ENCODE data around the gene ASPDH.
"Not testable (repeated sequence)": the region's sequence is repeated elsewhere in the genome, so short reads cannot be mapped to it uniquely, and the experiment has no call there.

The ASPDH gene

DNA sequence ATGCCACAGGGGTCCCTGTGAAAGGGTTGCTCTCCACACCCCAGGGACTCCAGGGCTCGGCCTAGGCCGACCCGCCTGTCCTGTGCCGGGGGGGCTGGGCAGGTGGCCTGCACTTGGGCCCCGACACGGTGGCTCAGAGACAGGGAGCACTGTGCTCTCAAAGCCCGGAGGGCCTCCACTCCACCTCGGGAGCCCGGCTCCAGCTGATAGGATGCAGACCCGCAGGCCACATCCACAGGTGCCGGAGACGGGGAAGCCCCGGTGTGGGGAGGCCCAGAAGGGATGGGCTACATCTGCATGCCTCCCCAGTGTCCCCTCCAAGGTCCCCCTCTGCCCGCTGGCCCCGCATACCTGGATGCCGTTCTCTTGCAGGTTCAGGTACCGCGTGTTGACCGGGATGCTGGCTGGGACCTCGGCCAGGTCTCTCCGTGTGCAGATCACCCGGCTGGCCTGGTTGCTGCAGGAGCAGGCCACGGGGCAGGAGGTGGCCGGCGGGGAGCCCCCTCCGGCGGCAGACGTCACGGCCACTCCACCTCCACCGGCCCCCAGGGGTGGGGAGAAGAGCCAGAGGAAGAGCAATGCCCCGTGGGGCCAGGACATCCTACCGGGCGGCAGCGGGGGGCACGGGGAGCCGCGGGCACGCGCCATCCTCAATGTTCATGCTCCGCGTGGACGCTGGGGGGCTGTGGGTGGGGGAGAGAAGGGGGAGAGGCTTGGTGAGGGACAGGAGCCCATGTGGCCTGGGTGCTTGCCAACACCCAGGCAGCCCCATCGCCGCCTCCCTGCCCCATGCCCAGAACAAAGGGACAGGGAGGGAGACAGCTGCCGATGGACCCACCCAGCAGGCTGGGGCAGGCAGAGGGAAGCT lies 34.7 kb upstream of the ASPDH start:
- DNase-seq (ENCODE audit: extremely low spot score, insufficient read length, low read depth) (no peak), FAIRE-seq (no peak)

DNA sequence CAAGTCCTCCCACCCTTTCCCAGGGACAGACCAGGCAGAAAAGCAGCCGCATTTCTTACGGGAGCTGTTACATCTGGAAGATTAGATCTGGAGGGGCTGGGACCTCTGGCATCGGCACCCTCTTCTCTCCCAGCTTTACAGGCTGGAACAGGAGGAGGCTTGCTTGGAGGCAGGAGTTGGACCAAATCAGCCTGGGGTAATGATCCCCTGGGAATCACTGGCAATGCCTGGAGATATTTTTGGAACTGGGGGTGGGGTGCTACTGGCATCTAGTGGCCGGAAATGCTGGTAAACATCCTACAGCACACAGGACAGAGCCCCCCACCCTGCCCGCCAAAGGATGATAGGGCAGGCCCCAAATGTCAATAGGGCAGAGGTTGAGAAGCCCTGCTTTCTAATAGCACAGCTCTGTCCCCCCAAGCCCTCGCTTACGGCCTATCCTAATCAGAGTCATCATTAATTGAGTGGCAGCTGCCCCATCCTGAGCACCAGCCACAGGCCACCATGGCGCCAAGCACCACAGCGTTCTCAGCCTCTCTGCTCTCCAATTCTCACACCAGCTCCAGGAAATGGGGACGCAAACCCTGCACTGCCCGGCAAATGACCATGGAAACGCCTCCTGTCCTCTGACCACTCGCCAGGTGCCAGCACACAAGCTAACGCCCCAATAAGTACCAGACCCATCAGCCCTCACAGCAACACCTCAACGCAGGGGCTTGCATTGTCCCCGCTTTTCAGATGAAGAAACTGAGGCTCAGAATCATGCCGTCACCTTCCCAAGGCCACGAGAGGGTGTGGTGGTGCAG lies 33.9 kb upstream of the ASPDH start:
- FAIRE-seq (no peak), DNase-seq (ENCODE audit: extremely low spot score, insufficient read length, low read depth) (no peak)

DNA sequence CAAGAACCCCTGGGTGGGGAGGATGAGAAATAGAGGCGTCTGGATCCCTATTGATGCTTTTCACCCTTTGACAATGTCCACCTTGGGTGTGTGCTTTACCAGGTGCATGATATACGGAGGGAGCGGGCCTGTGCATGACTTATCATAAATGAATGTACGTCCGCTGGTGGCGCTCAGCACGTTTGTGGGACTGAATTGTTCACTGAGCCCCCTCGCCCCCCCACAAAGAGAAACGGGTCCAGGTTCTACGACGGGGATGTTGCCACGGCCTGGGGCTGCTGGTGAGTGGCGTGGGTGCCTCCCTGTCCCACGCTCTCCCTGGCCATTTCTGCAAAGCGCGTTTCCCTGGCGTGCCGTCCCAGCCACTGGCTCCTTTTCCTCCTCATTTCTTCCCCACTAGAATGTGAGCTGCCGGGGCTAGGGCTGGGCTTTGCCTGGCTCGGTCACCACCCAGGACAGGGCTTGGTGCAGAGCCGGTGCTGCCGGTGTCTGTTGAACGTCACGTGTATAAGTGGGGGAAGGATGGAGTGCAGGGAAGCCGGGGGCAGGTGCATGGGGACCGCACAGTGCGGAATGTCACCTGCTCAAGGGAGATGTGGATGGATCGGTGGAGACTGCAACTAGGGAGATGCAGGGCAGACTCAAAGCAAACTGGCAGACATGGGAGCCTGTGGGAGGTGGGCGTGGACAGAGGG lies 33.0 kb upstream of the ASPDH start:
- FAIRE-seq: no peak
- DNase-seq (ENCODE audit: extremely low spot score, insufficient read length, low read depth): no peak

DNA sequence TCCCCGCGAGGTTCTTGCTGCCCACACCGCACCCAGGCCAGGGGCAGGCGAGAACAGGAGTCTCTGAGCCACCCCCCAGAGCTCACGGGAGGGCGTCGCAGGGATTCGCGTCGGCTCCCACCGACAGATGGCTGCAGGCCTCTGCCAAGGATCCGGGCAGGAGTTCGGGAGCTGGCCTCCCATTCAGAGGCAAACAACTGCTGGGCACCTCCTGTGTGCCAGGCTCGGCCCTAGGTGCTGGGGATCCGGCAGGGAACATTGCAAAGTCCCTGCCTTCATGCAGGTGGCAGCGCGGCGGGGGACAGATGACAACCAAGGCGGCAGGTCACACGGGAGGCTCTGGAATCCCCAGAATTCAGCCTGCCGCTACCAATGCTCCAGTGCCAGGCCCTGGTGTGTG lies 29.2 kb upstream of the ASPDH start:
- no peak for DNase-seq (ENCODE audit: extremely low spot score, insufficient read length, low read depth)
- no peak for FAIRE-seq

DNA sequence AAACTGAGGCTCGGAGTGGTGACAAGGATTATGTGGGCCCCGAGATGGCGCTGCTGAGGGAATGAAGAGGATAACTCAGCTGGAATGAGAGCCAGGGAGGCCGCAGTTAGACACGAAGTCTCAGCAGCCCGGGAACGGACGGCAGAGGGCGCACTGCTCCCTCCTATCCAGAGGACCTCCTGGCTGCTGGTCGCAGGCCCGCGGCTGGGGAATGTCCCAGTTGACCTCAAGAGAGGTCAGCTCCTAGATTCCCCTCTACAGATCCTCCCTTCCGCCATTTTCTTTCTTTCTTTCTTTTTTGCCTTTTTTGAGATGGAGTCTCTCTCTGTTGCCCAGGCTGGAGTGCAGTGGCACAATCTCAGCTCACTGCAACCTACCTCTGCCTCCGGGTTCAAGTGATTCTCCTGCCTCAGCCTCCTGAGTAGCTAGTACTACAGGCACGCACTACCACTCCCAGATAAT lies 24.1 kb upstream of the ASPDH start:
- FAIRE-seq (peak; percentile 50), DNase-seq (ENCODE audit: extremely low spot score, insufficient read length, low read depth) (peak; percentile 56)

DNA sequence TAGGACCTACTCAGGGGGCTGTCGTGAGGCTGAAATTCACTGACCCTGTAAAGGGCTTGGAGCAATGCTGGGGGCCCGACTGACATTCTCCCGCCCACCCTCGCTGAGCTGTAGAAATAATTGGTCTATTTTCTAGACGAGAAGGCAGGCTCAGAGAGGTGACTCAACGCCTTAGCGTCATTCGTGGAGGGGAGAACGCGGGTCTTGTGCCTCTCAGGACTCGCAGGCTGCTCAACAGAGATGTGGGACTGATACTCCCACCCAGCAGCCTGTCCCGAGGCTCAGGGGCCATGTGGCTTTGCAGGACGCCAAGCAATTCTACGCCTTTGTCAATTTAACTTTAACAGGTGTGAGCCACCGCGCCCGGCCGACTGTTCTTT lies 23.6 kb upstream of the ASPDH start:
- DNase-seq (ENCODE audit: extremely low spot score, insufficient read length, low read depth) (no peak), FAIRE-seq (no peak)

DNA sequence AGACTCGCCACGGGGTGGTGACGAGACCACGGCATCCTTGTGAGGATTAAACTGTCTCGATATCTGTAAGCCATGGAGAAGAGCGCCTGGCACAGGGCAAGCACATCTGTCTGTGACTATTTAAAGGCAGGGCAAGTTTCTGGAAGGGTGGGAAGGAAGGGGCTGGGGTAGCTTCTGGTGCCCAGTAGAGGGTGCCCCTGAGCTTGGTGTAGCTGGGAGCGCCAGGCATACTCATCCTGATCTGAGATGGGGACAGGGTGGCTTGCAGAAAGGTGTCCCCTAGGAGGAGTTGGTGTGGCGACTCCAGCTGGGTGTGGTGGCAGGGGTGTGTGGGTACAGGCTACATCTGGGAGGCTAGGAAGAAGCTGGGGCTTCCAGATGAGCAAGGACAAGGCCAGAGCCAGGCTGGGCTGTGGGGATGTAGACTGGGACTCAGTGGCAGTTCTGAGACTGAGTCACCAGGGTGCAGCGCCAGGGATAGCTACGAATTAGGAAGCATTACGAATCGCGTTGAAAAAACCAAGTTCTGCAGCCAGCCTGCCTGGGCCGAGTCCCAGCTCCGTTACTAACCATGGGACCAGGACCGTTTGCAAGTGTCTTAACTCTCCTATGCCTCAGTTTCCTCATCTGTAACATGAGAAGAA lies 23.1 kb upstream of the ASPDH start:
- DNase-seq (ENCODE audit: extremely low spot score, insufficient read length, low read depth) (no peak), FAIRE-seq (no peak)

DNA sequence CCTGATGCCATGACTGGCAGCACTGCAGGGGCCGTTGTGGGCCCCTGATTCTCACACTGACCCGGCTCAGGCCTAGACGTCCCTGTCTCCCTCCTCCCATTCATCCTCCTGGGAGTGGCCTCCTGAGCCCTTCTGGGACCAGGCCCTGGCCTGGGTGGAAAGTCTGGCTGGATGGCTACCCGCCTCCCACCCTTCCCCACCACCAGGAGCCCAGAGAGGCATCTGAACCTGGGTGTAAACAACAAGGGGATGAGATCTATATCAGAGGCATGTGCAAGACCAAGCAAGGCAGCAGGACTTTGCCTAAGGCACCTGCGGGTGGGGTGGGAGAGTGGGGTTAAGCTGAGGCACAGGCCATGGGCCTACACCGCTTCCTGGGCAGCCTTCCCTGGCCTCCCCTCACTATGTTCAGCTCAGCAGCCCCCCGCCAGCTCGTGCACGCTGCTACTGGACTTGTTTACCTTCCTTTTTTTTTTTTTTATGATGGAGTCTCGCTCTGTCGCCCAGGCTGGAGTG lies 22.0 kb upstream of the ASPDH start:
- no peak for FAIRE-seq

DNA sequence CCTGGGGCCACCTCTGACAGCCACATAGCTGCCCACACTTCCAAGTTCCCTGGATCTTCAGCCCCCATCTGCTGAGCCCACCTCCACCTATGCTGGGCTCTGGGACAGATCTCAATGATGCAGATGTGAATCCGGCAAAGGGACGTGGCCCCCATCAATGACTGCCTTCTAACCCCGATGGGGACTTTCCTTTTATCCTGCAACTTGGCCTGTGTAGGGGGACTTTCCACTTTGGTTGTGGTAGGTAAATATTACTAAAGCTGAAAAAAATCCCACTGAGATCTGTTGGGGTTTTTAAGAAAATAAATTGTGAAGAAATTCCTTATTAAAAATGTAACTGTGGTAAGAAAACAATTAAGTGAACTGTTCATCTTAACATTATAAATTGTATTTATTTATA lies 20.8 kb upstream of the ASPDH start:
- FAIRE-seq (peak; percentile 12), DNase-seq (ENCODE audit: extremely low spot score, insufficient read length, low read depth) (no peak)

More for the DNA sequence above, 22.0 kb upstream of the ASPDH start:
- no peak for DNase-seq (ENCODE audit: extremely low spot score, insufficient read length, low read depth)

DNA sequence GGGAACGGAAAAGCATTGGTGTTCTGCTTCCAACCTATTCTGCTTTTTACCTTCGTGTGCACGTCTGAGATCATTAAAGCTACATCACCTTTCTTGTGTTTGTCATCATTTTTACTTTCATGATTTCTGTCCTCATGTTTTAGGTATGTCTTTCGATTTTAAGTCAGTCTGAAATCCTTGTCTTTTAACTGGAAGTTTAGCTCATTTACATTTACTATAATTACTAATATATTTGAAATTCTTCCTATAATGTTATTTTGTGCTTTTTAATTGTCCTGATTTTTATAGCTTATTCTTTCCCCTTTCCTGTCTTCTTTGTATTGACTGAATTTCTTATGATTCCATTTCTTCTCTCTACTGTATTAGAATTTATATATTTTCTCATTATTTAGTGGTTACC lies 19.2 kb upstream of the ASPDH start:
- no peak for FAIRE-seq

DNA sequence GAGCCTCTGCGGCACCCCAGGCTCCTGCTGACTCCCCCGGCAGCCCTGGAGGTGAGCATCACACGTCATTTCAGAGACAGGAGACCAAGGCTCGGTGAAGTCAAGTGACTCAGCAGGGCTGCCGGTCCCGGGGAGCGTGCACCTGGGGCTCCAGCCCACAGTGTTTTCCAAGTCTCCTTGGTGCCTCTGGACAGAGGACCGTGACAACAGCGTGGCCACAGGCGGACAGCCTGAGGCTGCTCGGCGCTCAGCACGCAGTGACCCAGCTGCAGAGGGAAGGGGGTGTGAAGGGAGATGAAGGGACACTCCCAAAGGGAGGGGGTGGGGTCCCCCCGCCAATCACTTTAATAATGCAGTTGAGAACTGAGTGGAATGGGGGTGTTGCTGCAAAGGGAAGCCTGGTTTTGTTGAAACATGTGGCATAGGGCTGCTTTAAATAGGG lies 17.5 kb upstream of the ASPDH start:
- DNase-seq (ENCODE audit: extremely low spot score, insufficient read length, low read depth): no peak
- FAIRE-seq: no peak

More for the DNA sequence above, 19.2 kb upstream of the ASPDH start:
- no peak for DNase-seq (ENCODE audit: extremely low spot score, insufficient read length, low read depth)

DNA sequence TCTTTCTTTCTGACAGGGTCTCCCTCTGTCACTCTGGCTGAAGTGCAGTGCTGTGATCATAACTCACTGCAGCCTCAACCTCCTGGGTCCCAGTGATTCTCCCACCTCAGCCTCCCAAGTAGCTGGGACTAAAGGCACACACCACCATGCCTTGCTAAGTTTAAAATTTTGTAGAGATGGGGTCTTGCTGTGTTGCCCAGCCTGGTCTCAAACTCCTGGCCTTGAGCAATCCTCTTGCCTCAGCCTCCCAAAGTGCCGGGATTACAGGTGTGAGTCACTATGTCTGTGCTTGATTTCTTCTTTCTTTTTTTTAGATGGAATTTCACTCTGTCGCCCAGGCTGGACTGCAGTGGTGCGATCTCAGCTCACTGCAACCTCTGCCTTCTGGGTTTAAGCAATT lies 14.3 kb upstream of the ASPDH start:
- DNase-seq (ENCODE audit: extremely low spot score, insufficient read length, low read depth); FAIRE-seq: not testable (repeated sequence)

DNA sequence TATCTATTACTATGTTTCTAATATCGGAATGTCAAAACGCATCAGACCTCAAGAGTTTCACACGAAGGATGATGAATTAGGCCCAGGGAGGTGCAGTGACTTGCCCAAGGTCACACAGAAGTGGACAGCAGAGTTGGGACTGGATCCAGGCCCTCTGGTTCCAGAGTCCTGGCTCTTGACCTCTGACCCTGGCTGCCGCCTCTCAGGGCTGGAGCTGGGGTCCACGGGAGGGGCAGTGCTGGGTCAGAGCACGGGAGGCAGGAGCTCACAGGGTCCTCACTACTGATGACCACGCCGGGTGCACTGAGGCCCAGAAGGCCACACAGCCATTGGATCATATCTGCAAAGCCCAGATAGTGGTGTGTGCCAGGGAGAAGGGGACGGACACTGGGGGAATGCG lies 9.2 kb upstream of the ASPDH start:
- no peak for DNase-seq (ENCODE audit: extremely low spot score, insufficient read length, low read depth)
- FAIRE-seq: no peak

DNA sequence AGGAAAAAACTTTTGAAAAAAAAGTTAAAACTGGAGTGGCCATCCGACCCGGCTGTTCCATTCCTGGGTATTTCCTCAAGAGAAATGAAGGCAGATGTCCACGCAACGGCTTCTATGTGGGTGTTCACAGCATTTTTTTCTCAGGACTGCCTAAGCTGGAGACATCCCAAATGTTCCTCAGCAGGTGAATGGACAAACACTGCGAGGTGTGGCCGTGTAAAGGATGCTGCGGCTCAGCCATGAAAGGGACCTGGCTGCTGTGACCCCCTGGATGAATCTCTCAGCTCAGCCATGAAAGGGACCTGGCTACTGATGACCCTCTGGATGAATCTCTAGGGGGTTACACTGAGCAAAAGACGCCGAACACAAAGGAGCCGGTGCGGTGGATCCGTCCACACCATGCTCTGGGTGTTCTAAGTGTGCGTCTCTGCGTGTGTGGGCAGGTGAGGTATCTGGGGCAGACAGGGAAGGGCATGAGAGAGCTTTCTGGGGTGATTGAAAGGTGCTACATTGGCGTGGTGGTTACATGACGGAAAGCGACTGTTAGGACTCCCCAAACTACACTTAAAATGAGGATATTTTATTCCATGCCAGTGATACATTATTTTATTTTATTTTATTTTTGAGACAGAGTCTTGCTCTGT lies 7.2 kb upstream of the ASPDH start:
- no peak for FAIRE-seq
- no peak for DNase-seq (ENCODE audit: extremely low spot score, insufficient read length, low read depth)

DNA sequence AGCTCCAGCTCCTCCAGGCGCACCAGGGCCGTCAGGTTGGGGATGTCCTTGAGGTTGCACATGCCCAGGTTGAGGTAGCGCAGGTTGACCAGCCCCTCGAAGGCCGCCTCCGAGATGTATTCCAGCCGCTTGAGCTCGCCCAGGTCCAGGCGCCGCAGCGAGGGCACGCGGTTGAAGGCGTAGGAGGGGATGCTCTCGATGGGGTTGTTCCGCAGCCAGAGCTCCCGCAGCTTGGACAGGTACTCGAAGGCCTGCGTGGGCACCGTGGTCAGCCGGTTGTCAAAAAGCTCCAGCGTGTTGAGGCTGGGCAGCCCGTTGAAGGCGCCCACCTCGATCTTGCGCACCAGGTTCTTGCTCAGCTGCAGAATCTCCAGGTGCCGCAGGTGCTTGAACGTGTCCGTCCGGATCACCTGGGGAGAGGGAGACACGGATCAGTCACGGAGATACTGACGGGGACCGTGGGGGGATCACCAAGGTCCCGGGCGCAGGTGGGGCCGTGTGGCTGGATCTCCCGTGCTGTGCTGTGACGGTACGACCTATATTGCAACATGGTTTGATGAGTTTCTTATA lies 5.4 kb upstream of the ASPDH start:
- FAIRE-seq (no peak), DNase-seq (ENCODE audit: extremely low spot score, insufficient read length, low read depth) (no peak)

DNA sequence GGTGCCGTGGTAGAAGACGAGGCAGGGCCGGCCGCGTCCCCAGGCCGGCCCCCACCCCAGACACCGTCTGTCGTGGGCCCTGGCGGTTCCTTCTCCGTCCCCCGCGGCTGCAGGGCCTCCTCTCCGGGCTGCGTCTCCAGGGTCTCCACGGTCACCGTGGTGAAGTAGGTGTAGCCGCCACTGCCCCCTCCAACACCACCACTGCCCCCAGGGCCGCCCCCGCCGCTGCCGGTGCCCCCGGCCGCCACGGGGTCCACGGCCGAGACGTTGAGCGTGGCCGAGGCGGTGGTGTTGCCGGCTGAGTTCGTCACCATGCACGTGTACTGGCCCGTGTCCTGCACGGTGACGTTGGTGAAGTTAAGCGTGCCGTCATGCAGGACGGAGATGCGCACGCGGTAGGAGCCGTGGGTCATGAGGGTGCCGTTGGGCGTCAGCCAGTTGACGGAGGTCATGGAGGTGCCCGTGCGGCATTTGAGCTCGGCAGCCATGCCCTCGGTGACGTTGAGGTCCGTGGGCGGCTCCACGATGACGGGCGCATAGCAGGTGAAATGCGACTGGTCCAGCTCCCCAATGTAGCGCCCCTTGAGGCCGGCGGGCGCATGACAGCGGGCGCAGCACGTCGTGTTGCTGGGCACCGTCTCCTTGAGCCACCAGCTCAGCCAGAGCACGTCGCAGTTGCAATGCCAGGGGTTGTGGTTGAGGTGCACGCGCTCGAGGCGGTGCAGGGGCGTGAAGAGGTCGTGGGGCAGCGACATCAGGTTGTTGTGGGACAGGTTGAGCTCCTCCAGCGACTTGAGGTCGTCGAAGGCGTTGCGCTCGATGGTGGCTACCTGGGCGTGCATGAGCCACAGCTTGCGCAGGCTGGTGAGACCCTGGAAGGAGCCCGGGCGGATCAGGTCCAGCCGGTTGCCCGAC lies 4.6 kb upstream of the ASPDH start:
- no peak for DNase-seq (ENCODE audit: extremely low spot score, insufficient read length, low read depth)
- no peak for FAIRE-seq

DNA sequence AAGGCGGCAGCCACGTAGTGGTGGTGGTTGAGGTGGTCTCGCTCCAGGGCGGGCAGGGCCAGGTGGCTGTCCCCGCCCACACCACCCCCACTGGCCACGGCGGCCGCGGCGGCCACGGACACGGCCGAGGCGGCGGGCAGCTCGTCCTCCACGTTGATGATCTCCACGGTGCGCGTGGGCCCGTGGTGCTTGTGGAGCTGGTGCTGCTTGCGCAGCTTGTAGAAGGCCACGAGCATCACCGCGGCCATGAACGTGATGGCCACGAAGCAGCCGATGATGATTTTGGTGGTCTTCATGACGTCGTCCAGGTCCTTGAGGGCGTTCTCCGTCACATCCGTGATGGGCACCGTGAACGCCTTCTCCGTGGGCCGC lies 4.0 kb upstream of the ASPDH start:
- FAIRE-seq: no peak
- no peak for DNase-seq (ENCODE audit: extremely low spot score, insufficient read length, low read depth)
